Stimulated activated naive B cell treated with anti-CD40 and anti-IgM and Interleukin-4, amounts not matched to agents 10 μg/mL and 1 μg/mL and 100 μg/mL, for 72 hours (primary cell): ENCODE measurements around the gene HES5.

Experiments used
- ATAC-seq, 2 donors: fragments of 150-1000 bp; cut with Tn5 transposase; replicated peaks; 2 replicates each; pipeline ENCODE4 v1.10.0; 2021; ENCODE audit warnings: moderate library complexity in 1 of 2
- DNase-seq: peaks from one replicate; pipeline ENCODE4 v3.0.0; 2021
- H3K27ac Mint-ChIP-seq: one replicate; pipeline ENCODE4 v1.8.0; 2022; ENCODE audit warnings: mild to moderate bottlenecking, mixed read lengths
- H3K27me3 Mint-ChIP-seq, 2 donors: one replicate each; pipeline ENCODE4 v1.8.0; 2022; ENCODE audit warnings: mixed read lengths in 2 of 2
- H3K36me3 Mint-ChIP-seq, 2 donors: one replicate each; pipeline ENCODE4 v1.8.0; 2022; ENCODE audit warnings: mixed read lengths in 2 of 2, mild to moderate bottlenecking in 1 of 2
- H3K4me1 Mint-ChIP-seq, 2 donors: one replicate each; pipeline ENCODE4 v1.8.0; 2022; ENCODE audit warnings: mixed read lengths in 2 of 2, mild to moderate bottlenecking in 1 of 2
- H3K4me3 Mint-ChIP-seq, 2 donors: one replicate each; pipeline ENCODE4 v1.8.0; 2022; ENCODE audit warnings: mild to moderate bottlenecking in 2 of 2, mixed read lengths in 2 of 2, moderate library complexity in 1 of 2
- H3K9me3 Mint-ChIP-seq, 2 donors: one replicate each; pipeline ENCODE4 v1.8.0; 2022; ENCODE audit warnings: mixed read lengths in 2 of 2, mild to moderate bottlenecking in 1 of 2

Gene HES5

GRCh38 chr1:2566101-2567045 lies 36.3 kb upstream of the HES5 start:
- H3K9me3 Mint-ChIP-seq = no peaks in the 10 kb centered on the region
- H3K4me1 Mint-ChIP-seq = peaks cover 24 to 61% of the 10 kb centered on the region in 2 donors
- peaks cover 41 to 61% of the 10 kb centered on the region in 2 donors for H3K36me3 Mint-ChIP-seq
- ATAC-seq (peak; percentile 6 to 15), DNase-seq (no peak)
- H3K27ac Mint-ChIP-seq = peak overlapping the region; percentile 54
- H3K4me3 Mint-ChIP-seq = peak overlapping the region; percentile 5 to 10
- no peaks in the 10 kb centered on the region for H3K27me3 Mint-ChIP-seq

GRCh38 chr1:2564815-2565374 lies 34.8 kb upstream of the HES5 start:
- ATAC-seq (no peak), DNase-seq (no peak)
- no peaks in the 10 kb centered on the region for H3K27me3 Mint-ChIP-seq
- H3K4me1 Mint-ChIP-seq = peaks cover 34 to 73% of the 10 kb centered on the region in 2 donors
- peak overlapping the region; percentile 73 for H3K27ac Mint-ChIP-seq
- H3K36me3 Mint-ChIP-seq = peaks cover 42 to 60% of the 10 kb centered on the region in 2 donors
- H3K4me3 Mint-ChIP-seq = peak overlapping the region; percentile 14 to 29
- H3K9me3 Mint-ChIP-seq = no peaks in the 10 kb centered on the region

GRCh38 chr1:2564006-2564814 lies 34.1 kb upstream of the HES5 start:
- H3K4me1 Mint-ChIP-seq = peaks cover 37 to 76% of the 10 kb centered on the region in 2 donors
- H3K27me3 Mint-ChIP-seq = no peaks in the 10 kb centered on the region
- H3K36me3 Mint-ChIP-seq = peaks cover 45 to 61% of the 10 kb centered on the region in 2 donors
- H3K9me3 Mint-ChIP-seq = no peaks in the 10 kb centered on the region
- H3K27ac Mint-ChIP-seq = no peak overlapping the region
- ATAC-seq (no peak), DNase-seq (no peak)
- H3K4me3 Mint-ChIP-seq = no peak overlapping the region

GRCh38 chr1:2563205-2563604 lies 33.1 kb upstream of the HES5 start:
- ATAC-seq (no peak), DNase-seq (no peak)
- no peak overlapping the region for H3K4me3 Mint-ChIP-seq
- peaks cover 50 to 64% of the 10 kb centered on the region in 2 donors for H3K36me3 Mint-ChIP-seq
- no peaks in the 10 kb centered on the region for H3K27me3 Mint-ChIP-seq
- H3K4me1 Mint-ChIP-seq = peaks cover 45 to 86% of the 10 kb centered on the region in 2 donors
- H3K27ac Mint-ChIP-seq = peak overlapping the region; percentile 2
- no peaks in the 10 kb centered on the region for H3K9me3 Mint-ChIP-seq

GRCh38 chr1:2561898-2562895 lies 32.1 kb upstream of the HES5 start:
- ATAC-seq (peak; percentile 45 to 48), DNase-seq (no peak)
- Mint-ChIP-seq H3K27me3 (no peaks in the 10 kb centered on the region), H3K4me3 (no peak overlapping the region), H3K9me3 (no peaks in the 10 kb centered on the region), H3K27ac (peak overlapping the region; percentile 90), H3K36me3 (peaks cover 54 to 69% of the 10 kb centered on the region in 2 donors), H3K4me1 (peaks cover 46 to 89% of the 10 kb centered on the region in 2 donors)

GRCh38 chr1:2561446-2561845 lies 31.4 kb upstream of the HES5 start:
- Mint-ChIP-seq H3K9me3 (no peaks in the 10 kb centered on the region), H3K4me1 (peaks cover 44 to 91% of the 10 kb centered on the region in 2 donors), H3K4me3 (peak overlapping the region; percentile 48 to 60), H3K36me3 (peaks cover 61 to 76% of the 10 kb centered on the region in 2 donors), H3K27ac (peak overlapping the region; percentile 90), H3K27me3 (no peaks in the 10 kb centered on the region)
- no peak for DNase-seq
- no peak for ATAC-seq

GRCh38 chr1:2560299-2561073 lies 30.4 kb upstream of the HES5 start:
- DNase-seq (no peak), ATAC-seq (no peak)
- H3K27ac Mint-ChIP-seq = peak overlapping the region; percentile 79
- no peaks in the 10 kb centered on the region for H3K9me3 Mint-ChIP-seq
- no peaks in the 10 kb centered on the region for H3K27me3 Mint-ChIP-seq
- H3K4me1 Mint-ChIP-seq = peaks cover 45 to 90% of the 10 kb centered on the region in 2 donors
- peaks cover 65 to 82% of the 10 kb centered on the region in 2 donors for H3K36me3 Mint-ChIP-seq
- peak overlapping the region; percentile 46 to 60 for H3K4me3 Mint-ChIP-seq

GRCh38 chr1:2559509-2560298 lies 29.6 kb upstream of the HES5 start:
- Mint-ChIP-seq H3K9me3 (no peaks in the 10 kb centered on the region), H3K4me3 (peak overlapping the region; percentile 60 to 99), H3K27me3 (no peaks in the 10 kb centered on the region), H3K36me3 (peaks cover 62 to 75% of the 10 kb centered on the region in 2 donors), H3K4me1 (peaks cover 47 to 90% of the 10 kb centered on the region in 2 donors), H3K27ac (peak overlapping the region; percentile 76)
- ATAC-seq (no peak), DNase-seq (no peak)

- Mint-ChIP-seq H3K27me3 (no peaks in the 10 kb centered on the region), H3K9me3 (no peaks in the 10 kb centered on the region), H3K36me3 (peaks cover 64 to 73% of the 10 kb centered on the region in 2 donors), H3K4me3 (peak overlapping the region; percentile 99 to 100), H3K4me1 (peaks cover 54 to 90% of the 10 kb centered on the region in 2 donors), H3K27ac (peak overlapping the region; percentile 98)
- DNase-seq (no peak), ATAC-seq (no peak)
Measured at GRCh38 chr1:2558861-2559260, 28.8 kb upstream of the HES5 start.

- peak overlapping the region; percentile 99 to 100 for H3K4me3 Mint-ChIP-seq
- peaks cover 65 to 72% of the 10 kb centered on the region in 2 donors for H3K36me3 Mint-ChIP-seq
- peak overlapping the region; percentile 98 for H3K27ac Mint-ChIP-seq
- peaks cover 56 to 90% of the 10 kb centered on the region in 2 donors for H3K4me1 Mint-ChIP-seq
- DNase-seq (no peak), ATAC-seq (no peak)
- H3K27me3 Mint-ChIP-seq = no peaks in the 10 kb centered on the region
- no peaks in the 10 kb centered on the region for H3K9me3 Mint-ChIP-seq
Measured at GRCh38 chr1:2558420-2558819, 28.4 kb upstream of the HES5 start.

- DNase-seq (no peak), ATAC-seq (no peak)
- H3K9me3 Mint-ChIP-seq = no peaks in the 10 kb centered on the region
- H3K27ac Mint-ChIP-seq = peak overlapping the region; percentile 98
- no peaks in the 10 kb centered on the region for H3K27me3 Mint-ChIP-seq
- H3K36me3 Mint-ChIP-seq = peaks cover 61 to 67% of the 10 kb centered on the region in 2 donors
- H3K4me1 Mint-ChIP-seq = peaks cover 54 to 84% of the 10 kb centered on the region in 2 donors
- H3K4me3 Mint-ChIP-seq = peak overlapping the region; percentile 99 to 100
Measured at GRCh38 chr1:2557482-2558400, 27.7 kb upstream of the HES5 start.
